ENCODE results near the gene E2F6. TPM values are rescaled to one million over a fixed set of nuclear protein-coding genes. Genes with fewer than 3 reads are reported as not detected.

The E2F6 gene
- total RNA-seq, 1 experiment from 2014 or later = 14.2 TPM

- TF ChIP-seq, protein P1, sequence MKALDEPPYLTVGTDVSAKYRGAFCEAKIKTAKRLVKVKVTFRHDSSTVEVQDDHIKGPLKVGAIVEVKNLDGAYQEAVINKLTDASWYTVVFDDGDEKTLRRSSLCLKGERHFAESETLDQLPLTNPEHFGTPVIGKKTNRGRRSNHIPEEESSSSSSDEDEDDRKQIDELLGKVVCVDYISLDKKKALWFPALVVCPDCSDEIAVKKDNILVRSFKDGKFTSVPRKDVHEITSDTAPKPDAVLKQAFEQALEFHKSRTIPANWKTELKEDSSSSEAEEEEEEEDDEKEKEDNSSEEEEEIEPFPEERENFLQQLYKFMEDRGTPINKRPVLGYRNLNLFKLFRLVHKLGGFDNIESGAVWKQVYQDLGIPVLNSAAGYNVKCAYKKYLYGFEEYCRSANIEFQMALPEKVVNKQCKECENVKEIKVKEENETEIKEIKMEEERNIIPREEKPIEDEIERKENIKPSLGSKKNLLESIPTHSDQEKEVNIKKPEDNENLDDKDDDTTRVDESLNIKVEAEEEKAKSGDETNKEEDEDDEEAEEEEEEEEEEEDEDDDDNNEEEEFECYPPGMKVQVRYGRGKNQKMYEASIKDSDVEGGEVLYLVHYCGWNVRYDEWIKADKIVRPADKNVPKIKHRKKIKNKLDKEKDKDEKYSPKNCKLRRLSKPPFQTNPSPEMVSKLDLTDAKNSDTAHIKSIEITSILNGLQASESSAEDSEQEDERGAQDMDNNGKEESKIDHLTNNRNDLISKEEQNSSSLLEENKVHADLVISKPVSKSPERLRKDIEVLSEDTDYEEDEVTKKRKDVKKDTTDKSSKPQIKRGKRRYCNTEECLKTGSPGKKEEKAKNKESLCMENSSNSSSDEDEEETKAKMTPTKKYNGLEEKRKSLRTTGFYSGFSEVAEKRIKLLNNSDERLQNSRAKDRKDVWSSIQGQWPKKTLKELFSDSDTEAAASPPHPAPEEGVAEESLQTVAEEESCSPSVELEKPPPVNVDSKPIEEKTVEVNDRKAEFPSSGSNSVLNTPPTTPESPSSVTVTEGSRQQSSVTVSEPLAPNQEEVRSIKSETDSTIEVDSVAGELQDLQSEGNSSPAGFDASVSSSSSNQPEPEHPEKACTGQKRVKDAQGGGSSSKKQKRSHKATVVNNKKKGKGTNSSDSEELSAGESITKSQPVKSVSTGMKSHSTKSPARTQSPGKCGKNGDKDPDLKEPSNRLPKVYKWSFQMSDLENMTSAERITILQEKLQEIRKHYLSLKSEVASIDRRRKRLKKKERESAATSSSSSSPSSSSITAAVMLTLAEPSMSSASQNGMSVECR (CRISPR knock-in tag; IDR thresholded peaks at IDR 0.05; ENCODE audit: borderline replicate concordance) = no peak
Measured at GRCh38 chr2:11493282-11493681, 27.3 kb upstream of the E2F6 start (continued).

DNA sequence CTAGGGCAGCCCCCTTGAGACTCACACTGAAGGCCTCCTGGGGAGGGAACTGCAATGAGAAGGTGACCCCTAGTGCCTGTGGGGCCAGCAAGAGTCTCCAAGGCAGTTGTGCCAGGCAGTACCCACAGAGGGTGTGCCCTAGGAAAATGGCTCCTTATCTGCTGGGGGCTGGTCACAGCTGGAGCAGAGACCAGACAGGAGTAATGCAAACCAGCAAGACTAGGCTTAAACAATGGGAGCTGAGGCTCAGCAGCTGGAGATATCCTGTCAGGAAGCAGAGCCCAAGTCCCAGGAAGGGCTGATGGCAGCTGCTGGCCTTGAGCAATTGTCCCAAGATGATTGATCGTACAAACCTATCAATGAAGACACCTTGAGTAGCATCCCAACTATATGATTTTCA, 26.8 kb upstream of the E2F6 start:
- Mint-ChIP-seq H3K4me1 (peaks cover 48% of the 10 kb centered on the region), H3K27me3 (ENCODE audit: low read depth) (no peaks in the 10 kb centered on the region), H3K27ac (no peak overlapping the region), H3K36me3 (peaks cover 13% of the 10 kb centered on the region), H3K9me3 (peaks cover 17% of the 10 kb centered on the region), H3K4me3 (no peak overlapping the region)
- TF ChIP-seq, protein P2, sequence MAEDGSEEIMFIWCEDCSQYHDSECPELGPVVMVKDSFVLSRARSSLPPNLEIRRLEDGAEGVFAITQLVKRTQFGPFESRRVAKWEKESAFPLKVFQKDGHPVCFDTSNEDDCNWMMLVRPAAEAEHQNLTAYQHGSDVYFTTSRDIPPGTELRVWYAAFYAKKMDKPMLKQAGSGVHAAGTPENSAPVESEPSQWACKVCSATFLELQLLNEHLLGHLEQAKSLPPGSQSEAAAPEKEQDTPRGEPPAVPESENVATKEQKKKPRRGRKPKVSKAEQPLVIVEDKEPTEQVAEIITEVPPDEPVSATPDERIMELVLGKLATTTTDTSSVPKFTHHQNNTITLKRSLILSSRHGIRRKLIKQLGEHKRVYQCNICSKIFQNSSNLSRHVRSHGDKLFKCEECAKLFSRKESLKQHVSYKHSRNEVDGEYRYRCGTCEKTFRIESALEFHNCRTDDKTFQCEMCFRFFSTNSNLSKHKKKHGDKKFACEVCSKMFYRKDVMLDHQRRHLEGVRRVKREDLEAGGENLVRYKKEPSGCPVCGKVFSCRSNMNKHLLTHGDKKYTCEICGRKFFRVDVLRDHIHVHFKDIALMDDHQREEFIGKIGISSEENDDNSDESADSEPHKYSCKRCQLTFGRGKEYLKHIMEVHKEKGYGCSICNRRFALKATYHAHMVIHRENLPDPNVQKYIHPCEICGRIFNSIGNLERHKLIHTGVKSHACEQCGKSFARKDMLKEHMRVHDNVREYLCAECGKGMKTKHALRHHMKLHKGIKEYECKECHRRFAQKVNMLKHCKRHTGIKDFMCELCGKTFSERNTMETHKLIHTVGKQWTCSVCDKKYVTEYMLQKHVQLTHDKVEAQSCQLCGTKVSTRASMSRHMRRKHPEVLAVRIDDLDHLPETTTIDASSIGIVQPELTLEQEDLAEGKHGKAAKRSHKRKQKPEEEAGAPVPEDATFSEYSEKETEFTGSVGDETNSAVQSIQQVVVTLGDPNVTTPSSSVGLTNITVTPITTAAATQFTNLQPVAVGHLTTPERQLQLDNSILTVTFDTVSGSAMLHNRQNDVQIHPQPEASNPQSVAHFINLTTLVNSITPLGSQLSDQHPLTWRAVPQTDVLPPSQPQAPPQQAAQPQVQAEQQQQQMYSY (CRISPR knock-in tag; IDR thresholded peaks at IDR 0.05) = no peak
- no peak for TF ChIP-seq CBFB (CRISPR knock-in tag; IDR thresholded peaks at IDR 0.05; ENCODE audit: low read depth)
- TF ChIP-seq, protein P1 (CRISPR knock-in tag; IDR thresholded peaks at IDR 0.05; ENCODE audit: borderline replicate concordance) = no peak
- TF ChIP-seq SP1 (CRISPR knock-in tag; conservative IDR thresholded peaks at IDR 0.05) = no peak
- TF ChIP-seq SMAD3 (CRISPR knock-in tag; IDR thresholded peaks at IDR 0.05; ENCODE audit: borderline replicate concordance) = no peak
- TF ChIP-seq TEAD1 (CRISPR knock-in tag; IDR thresholded peaks at IDR 0.05) = no peak
- no peak for DNase-seq (ENCODE audit: low spot score)
- CTCF ChIA-PET = interaction anchor here (1.0 to 1.5 kb wide), 4 partner anchors 15 to 360 kb away, joined by 3 to 7 read pairs (median 4); partner anchors contain the start of gene GREB1
- POLR2A ChIA-PET = no interaction called here
- ATAC-seq = no peak

GRCh38 chr2:11492244-11492643, 26.3 kb upstream of the E2F6 start:
- Mint-ChIP-seq H3K9me3 (peaks cover 17% of the 10 kb centered on the region), H3K27me3 (ENCODE audit: low read depth) (no peaks in the 10 kb centered on the region), H3K4me3 (no peak overlapping the region), H3K27ac (no peak overlapping the region), H3K36me3 (peaks cover 13% of the 10 kb centered on the region), H3K4me1 (peaks cover 48% of the 10 kb centered on the region)
- DNase-seq (ENCODE audit: low spot score) = no peak
- POLR2A ChIA-PET = no interaction called here
- CTCF ChIA-PET = interaction anchor here (1.0 to 1.5 kb wide), 4 partner anchors 15 to 90 kb away, joined by 3 to 7 read pairs (median 6); partner anchors contain the start of gene GREB1
- no peak for ATAC-seq
- no peak for TF ChIP-seq NFATC4 (CRISPR knock-in tag; IDR thresholded peaks at IDR 0.05)
- TF ChIP-seq OVOL2 (CRISPR knock-in tag; IDR thresholded peaks at IDR 0.05; ENCODE audit: borderline replicate concordance) = no peak
- no peak for TF ChIP-seq MLX (CRISPR knock-in tag; IDR thresholded peaks at IDR 0.05)
- TF ChIP-seq, protein P3, sequence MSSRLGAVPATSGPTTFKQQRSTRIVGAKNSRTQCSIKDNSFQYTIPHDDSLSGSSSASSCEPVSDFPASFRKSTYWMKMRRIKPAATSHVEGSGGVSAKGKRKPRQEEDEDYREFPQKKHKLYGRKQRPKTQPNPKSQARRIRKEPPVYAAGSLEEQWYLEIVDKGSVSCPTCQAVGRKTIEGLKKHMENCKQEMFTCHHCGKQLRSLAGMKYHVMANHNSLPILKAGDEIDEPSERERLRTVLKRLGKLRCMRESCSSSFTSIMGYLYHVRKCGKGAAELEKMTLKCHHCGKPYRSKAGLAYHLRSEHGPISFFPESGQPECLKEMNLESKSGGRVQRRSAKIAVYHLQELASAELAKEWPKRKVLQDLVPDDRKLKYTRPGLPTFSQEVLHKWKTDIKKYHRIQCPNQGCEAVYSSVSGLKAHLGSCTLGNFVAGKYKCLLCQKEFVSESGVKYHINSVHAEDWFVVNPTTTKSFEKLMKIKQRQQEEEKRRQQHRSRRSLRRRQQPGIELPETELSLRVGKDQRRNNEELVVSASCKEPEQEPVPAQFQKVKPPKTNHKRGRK (CRISPR knock-in tag; IDR thresholded peaks at IDR 0.05; ENCODE audit: borderline replicate concordance) = no peak
- no peak for TF ChIP-seq CBFB (CRISPR knock-in tag; IDR thresholded peaks at IDR 0.05; ENCODE audit: low read depth)
- TF ChIP-seq JUN (CRISPR knock-in tag; IDR thresholded peaks at IDR 0.05) = no peak
- TF ChIP-seq, protein P4, sequence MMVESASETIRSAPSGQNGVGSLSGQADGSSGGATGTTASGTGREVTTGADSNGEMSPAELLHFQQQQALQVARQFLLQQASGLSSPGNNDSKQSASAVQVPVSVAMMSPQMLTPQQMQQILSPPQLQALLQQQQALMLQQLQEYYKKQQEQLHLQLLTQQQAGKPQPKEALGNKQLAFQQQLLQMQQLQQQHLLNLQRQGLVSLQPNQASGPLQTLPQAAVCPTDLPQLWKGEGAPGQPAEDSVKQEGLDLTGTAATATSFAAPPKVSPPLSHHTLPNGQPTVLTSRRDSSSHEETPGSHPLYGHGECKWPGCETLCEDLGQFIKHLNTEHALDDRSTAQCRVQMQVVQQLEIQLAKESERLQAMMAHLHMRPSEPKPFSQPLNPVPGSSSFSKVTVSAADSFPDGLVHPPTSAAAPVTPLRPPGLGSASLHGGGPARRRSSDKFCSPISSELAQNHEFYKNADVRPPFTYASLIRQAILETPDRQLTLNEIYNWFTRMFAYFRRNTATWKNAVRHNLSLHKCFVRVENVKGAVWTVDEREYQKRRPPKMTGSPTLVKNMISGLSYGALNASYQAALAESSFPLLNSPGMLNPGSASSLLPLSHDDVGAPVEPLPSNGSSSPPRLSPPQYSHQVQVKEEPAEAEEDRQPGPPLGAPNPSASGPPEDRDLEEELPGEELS (CRISPR knock-in tag; IDR thresholded peaks at IDR 0.05) = no peak
- no peak for TF ChIP-seq TP53 (CRISPR knock-in tag; IDR thresholded peaks at IDR 0.05)
- TF ChIP-seq SMAD4 (CRISPR knock-in tag; IDR thresholded peaks at IDR 0.05) = no peak
